RWPE2 (cell line): ENCODE measurements around the gene GHSR.

ENCODE experiments used
- ATAC-seq: fragments of 200-7000 bp; cut with Tn5 transposase; 3 replicates; pipeline ENCODE4 v1.9.1; 2021; ENCODE audit warnings: low read depth
- DNase-seq: peaks from one replicate; pipeline ENCODE4 v3.0.0-alpha.2; 2020; ENCODE audit warnings: low spot score
- H3K27ac ChIP-seq: fragments of 450-650 bp; 2 replicates; pipeline ENCODE4 v1.5.1; 2017; ENCODE audit warnings: mild to moderate bottlenecking; ENCODE audit not compliant: poor library complexity, severe bottlenecking
- H3K27me3 ChIP-seq: fragments of 250-450 bp; sonication (Bioruptor Pico); 2 replicates; pipeline ENCODE4 v1.5.1; 2021; ENCODE audit warnings: mild to moderate bottlenecking, moderate library complexity; ENCODE audit not compliant: insufficient read depth, poor library complexity, severe bottlenecking
- H3K36me3 ChIP-seq: fragments of 250-450 bp; sonication (Bioruptor Pico); 2 replicates; pipeline ENCODE4 v1.5.1; 2020; ENCODE audit warnings: low read depth, mild to moderate bottlenecking, moderate library complexity
- H3K4me1 ChIP-seq: fragments of 250-450 bp; sonication (Bioruptor Pico); 2 replicates; pipeline ENCODE4 v1.5.1; 2021; ENCODE audit warnings: mild to moderate bottlenecking, moderate library complexity; ENCODE audit not compliant: insufficient read depth, poor library complexity, severe bottlenecking
- H3K4me3 ChIP-seq: fragments of 250-450 bp; sonication (Bioruptor Pico); 2 replicates; pipeline ENCODE4 v1.5.1; 2021; ENCODE audit warnings: mild to moderate bottlenecking, moderate library complexity; ENCODE audit not compliant: severe bottlenecking
- H3K9me3 ChIP-seq: fragments of 250-450 bp; sonication (Bioruptor Pico); 2 replicates; pipeline ENCODE4 v1.5.1; 2021; ENCODE audit warnings: mild to moderate bottlenecking, moderate library complexity; ENCODE audit not compliant: severe bottlenecking
- TF ChIP-seq, protein P1 (sequence below): fragments of 450-650 bp; IDR thresholded peaks from one replicate; pipeline ENCODE4 v1.5.1; 2017; ENCODE audit warnings: mild to moderate bottlenecking, moderate library complexity; ENCODE audit not compliant: poor library complexity, severe bottlenecking

GHSR gene

DNA sequence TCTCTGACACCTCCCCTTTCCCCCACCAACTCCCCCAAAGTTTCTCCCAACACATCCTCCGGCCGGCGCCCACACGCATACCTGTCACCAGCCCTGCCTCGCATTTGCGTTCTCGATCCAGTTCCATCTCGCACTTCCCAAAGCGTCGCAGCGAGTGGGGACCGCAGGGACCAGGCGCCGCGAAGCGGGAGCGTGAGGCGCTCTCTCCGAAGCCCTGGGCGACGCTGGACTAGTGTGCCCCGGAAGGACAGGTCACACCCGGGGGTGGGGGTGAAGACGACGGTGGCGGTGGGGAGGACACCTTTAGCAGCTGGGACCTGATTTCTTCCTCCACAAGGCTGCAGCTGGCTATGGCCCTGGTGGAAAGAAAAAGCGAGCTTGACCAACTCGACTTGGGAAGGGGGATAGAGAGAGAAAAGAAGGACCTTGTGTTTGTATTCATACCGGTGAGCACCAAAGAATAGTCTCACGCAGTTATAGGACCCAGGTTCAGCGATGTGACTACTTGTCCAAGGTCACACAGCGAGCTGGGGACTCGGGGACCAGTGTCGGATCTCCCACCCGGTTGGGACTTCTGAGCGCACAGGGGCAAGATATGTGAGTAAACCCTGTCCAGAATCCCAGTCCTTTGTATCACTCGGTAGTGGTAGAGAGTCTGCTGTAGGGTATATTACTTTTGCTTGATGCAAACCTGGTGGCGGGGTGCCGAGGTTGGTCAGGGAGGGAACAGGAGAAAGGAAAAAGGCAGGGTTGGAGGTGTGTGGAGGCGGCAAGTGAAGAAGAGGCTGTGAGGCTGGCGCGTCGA lies 607 bp upstream of the GHSR start:
- Histone ChIP-seq H3K4me1 (no peaks in the 10 kb centered on the region), H3K27me3 (peaks cover 78% of the 10 kb centered on the region), H3K9me3 (no peaks in the 10 kb centered on the region), H3K27ac (no peak overlapping the region), H3K4me3 (no peak overlapping the region), H3K36me3 (no peaks in the 10 kb centered on the region)
- DNase-seq (no peak), ATAC-seq (no peak)
- TF ChIP-seq, protein P1, sequence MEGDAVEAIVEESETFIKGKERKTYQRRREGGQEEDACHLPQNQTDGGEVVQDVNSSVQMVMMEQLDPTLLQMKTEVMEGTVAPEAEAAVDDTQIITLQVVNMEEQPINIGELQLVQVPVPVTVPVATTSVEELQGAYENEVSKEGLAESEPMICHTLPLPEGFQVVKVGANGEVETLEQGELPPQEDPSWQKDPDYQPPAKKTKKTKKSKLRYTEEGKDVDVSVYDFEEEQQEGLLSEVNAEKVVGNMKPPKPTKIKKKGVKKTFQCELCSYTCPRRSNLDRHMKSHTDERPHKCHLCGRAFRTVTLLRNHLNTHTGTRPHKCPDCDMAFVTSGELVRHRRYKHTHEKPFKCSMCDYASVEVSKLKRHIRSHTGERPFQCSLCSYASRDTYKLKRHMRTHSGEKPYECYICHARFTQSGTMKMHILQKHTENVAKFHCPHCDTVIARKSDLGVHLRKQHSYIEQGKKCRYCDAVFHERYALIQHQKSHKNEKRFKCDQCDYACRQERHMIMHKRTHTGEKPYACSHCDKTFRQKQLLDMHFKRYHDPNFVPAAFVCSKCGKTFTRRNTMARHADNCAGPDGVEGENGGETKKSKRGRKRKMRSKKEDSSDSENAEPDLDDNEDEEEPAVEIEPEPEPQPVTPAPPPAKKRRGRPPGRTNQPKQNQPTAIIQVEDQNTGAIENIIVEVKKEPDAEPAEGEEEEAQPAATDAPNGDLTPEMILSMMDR = no peak

DNA sequence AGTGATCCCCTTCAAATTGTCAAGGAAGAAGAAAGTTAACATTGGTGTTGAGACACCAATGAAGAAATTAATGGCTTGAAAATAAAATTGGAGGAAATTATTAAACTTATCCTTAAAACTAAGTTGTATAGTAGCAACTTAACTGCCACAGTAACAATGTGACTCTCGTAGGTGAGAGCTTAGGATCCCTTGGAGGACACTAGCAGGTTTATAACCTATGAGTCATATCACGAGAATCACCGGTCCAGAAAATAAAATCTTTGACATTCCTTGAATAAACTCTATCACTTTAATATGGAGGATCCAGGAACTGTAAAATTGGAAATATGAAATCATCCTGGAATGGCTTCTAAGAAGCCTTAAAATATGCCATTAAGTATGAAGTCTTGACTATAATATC lies 2.1 kb downstream of the GHSR start:
- Histone ChIP-seq H3K27ac (no peak overlapping the region), H3K4me3 (no peak overlapping the region), H3K9me3 (no peaks in the 10 kb centered on the region), H3K4me1 (no peaks in the 10 kb centered on the region), H3K27me3 (peaks cover 85% of the 10 kb centered on the region), H3K36me3 (no peaks in the 10 kb centered on the region)
- ATAC-seq (no peak), DNase-seq (no peak)
- TF ChIP-seq, protein P1 = no peak

DNA sequence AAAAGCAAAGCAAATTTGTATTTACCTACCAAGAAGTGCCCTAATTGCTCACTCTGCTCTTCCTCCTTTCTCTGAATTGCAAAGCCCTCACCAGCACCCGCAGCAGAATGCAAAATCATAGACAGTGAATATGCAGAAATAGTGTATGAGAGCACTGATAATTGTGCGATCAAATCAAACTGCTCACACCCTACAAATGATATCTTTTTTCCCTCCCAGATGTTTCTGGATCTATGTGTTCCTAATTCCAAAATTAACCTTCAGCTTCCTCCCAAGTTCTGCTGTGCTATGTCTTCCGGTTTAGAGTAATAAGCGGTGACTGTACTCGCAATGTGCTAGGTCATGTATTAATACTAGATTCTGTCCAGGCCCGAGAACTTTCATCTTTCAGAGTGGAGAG lies 3.4 kb downstream of the GHSR start:
- TF ChIP-seq, protein P1 = no peak
- DNase-seq (no peak), ATAC-seq (no peak)
- H3K27me3 ChIP-seq = peaks cover 76% of the 10 kb centered on the region
- H3K4me3 ChIP-seq = no peak overlapping the region
- H3K27ac ChIP-seq = no peak overlapping the region
- no peaks in the 10 kb centered on the region for H3K9me3 ChIP-seq
- no peaks in the 10 kb centered on the region for H3K4me1 ChIP-seq
- H3K36me3 ChIP-seq = no peaks in the 10 kb centered on the region

DNA sequence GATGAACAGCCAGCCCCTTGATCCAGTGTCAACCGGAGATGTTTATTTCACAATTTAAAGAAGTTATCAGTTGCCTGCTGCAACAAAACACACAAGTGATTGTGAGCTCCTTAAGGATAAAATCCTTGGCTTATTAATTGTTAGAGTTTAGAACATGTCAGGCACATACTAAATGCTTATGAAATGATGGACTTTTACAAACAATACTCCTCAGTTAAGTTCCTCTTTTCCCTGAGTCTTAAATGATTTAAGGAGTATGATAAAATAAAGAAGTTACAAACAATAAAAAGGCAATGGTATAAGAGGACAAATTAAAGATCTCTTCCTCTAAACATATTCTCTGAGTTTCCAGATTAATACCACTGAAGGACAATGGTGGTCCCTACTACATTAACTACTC lies 5.7 kb downstream of the GHSR start:
- Histone ChIP-seq H3K4me3 (no peak overlapping the region), H3K27ac (no peak overlapping the region), H3K36me3 (no peaks in the 10 kb centered on the region), H3K4me1 (no peaks in the 10 kb centered on the region), H3K27me3 (peaks cover 54% of the 10 kb centered on the region), H3K9me3 (no peaks in the 10 kb centered on the region)
- DNase-seq (no peak), ATAC-seq (no peak)
- TF ChIP-seq, protein P1 = no peak

DNA sequence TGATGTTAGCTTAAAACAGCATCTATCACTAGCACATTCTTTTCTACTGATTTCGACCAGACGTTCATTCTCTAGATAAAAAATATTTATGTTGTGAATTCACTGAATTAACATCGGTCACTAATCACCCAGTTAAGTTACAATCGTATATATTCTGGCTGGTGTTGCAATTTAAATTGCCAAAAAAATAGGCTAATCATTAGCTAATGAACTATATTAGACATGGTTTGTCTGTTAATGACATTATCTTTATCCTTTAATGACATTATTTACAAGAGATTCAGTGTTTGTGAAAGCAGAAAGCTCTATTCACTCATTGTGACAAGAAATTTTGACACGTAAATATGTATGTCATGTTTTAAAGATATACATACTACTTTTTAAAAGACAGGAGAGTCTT lies 6.7 kb downstream of the GHSR start:
- Histone ChIP-seq H3K27me3 (peaks cover 44% of the 10 kb centered on the region), H3K27ac (no peak overlapping the region), H3K4me3 (no peak overlapping the region), H3K36me3 (no peaks in the 10 kb centered on the region), H3K9me3 (no peaks in the 10 kb centered on the region), H3K4me1 (no peaks in the 10 kb centered on the region)
- DNase-seq = no peak
- ATAC-seq = no peak
- TF ChIP-seq, protein P1 = no peak
